MG63 (cell line): Measurements from ENCODE around the gene PNP. TPM values are rescaled to one million over a fixed set of nuclear protein-coding genes. Genes with fewer than 3 reads are reported as not detected.

Source experiments
- DNase-seq: peaks from one replicate; pipeline ENCODE4 v3.0.0-alpha.2; 2020
- H3K27me3 ChIP-seq: fragments of 250-450 bp; sonication (Bioruptor Pico); 2 replicates; pipeline ENCODE4 v1.5.1; 2020; ENCODE audit warnings: mild to moderate bottlenecking, moderate library complexity
- H3K36me3 ChIP-seq: fragments of 250-450 bp; sonication (Bioruptor Pico); 2 replicates; pipeline ENCODE4 v1.5.1; 2020; ENCODE audit warnings: mild to moderate bottlenecking, moderate library complexity
- H3K4me3 ChIP-seq: fragments of 250-450 bp; sonication (Bioruptor Pico); 2 replicates; pipeline ENCODE4 v1.5.1; 2020; ENCODE audit warnings: mild to moderate bottlenecking, moderate library complexity
- H3K9me3 ChIP-seq: fragments of 250-450 bp; sonication (Bioruptor Pico); 2 replicates; pipeline ENCODE4 v1.5.1; 2020; ENCODE audit warnings: mild to moderate bottlenecking, moderate library complexity
- total RNA-seq: library from RNA; depleted of rRNA; stranded (reverse); fragments of >200 nt; shearing (Covaris generic); gene quantifications from 2 replicates; pipeline ENCODE4 v1.2.3, GENCODE V29; 2014; ENCODE audit warnings: low replicate concordance; rRNA removed

The PNP gene
- 21.3 and 26.7 TPM in 2 replicates for total RNA-seq

- H3K36me3 ChIP-seq: peaks cover 4% of the 10 kb centered on the region; the same call in 1 of the 2 replicates
- H3K27me3 ChIP-seq: no peaks in the 10 kb centered on the region
- H3K4me3 ChIP-seq: peak within 1 kb of the TSS; percentile 59
- H3K9me3 ChIP-seq: no peaks in the 10 kb centered on the region
- DNase-seq: peak; percentile 78
Observed at GRCh38 chr14:20469242-20469889, at the start of gene PNP. Gene PNP, plus strand, starts transcription at chr14:20469406. Its CDS starts 119 bp downstream, at chr14:20469525.

GRCh38 chr14:20419419-20419818 is 49.8 kb upstream of the PNP start:
- H3K27me3 ChIP-seq: no peaks in the 10 kb centered on the region
- no peak overlapping the region for H3K4me3 ChIP-seq
- H3K9me3 ChIP-seq: no peaks in the 10 kb centered on the region
- DNase-seq: no peak
- H3K36me3 ChIP-seq: no peaks in the 10 kb centered on the region

DNA sequence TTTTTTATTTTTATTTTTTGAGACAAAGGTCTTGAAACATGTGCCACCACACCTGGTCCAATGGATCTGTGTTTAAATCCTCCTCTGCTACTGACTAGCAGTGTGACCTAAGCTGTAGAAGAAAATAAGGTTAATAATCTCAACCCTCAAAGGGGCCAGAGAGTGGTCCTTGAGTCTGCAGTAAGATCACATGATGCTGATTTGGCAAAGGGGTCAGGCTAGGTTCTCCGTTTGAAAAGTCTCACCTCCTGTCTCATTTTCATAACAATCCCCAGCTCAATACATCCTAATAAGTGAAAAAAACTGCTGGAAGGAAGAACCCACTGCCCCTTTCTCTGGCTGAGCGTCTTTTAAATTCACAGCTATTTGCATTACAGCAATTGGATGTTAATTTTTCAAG is 47.9 kb upstream of the PNP start:
- H3K36me3 ChIP-seq: no peaks in the 10 kb centered on the region
- DNase-seq: no peak
- no peaks in the 10 kb centered on the region for H3K9me3 ChIP-seq
- H3K4me3 ChIP-seq: no peak overlapping the region
- H3K27me3 ChIP-seq: no peaks in the 10 kb centered on the region

- no peak overlapping the region for H3K4me3 ChIP-seq
- no peaks in the 10 kb centered on the region for H3K9me3 ChIP-seq
- H3K36me3 ChIP-seq: no peaks in the 10 kb centered on the region
- no peaks in the 10 kb centered on the region for H3K27me3 ChIP-seq
- DNase-seq: no peak
Observed at GRCh38 chr14:20422886-20423285, 46.3 kb upstream of the PNP start.

GRCh38 chr14:20424851-20425250 is 44.4 kb upstream of the PNP start:
- DNase-seq: no peak
- Histone ChIP-seq H3K27me3 (no peaks in the 10 kb centered on the region), H3K9me3 (no peaks in the 10 kb centered on the region), H3K4me3 (no peak overlapping the region), H3K36me3 (no peaks in the 10 kb centered on the region)

DNA sequence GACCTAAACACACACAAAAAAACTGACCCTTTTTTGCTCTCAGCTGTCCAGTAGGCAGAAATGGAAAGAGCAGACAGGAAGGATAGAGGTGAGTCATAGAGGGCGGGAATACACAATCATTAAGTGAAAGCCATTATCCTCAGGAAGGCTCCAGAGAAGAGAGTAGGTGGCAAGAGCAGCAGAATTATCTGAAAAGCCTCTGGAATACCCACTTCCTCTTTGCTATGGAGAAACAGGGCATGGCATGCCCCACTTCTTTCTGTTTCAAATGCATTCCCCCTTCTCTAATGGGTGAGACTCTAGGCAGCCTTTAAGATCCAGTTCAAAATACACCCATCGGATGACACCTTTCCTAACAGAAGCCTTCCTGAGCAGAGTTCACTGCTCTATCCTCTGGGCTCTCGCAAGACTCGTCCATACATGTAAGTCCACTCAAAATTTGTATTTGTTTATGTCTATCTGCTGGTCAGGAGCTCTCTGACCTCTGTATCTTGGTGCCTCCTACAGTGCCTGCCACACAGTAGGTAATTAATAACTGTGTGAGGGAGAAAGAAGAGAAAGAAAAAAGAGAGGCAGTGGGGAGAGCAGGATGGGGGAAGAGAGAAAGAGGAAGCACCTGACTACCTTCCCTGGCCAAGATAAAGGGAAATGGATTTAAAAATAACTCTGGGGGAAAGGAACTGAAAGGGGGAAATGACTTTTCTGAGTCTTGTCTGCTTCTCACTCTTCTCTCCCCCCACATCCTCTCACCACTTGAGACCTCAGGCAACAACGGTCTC is 41.8 kb upstream of the PNP start:
- Histone ChIP-seq H3K36me3 (no peaks in the 10 kb centered on the region), H3K4me3 (no peak overlapping the region), H3K9me3 (no peaks in the 10 kb centered on the region), H3K27me3 (no peaks in the 10 kb centered on the region)
- DNase-seq: no peak

DNA sequence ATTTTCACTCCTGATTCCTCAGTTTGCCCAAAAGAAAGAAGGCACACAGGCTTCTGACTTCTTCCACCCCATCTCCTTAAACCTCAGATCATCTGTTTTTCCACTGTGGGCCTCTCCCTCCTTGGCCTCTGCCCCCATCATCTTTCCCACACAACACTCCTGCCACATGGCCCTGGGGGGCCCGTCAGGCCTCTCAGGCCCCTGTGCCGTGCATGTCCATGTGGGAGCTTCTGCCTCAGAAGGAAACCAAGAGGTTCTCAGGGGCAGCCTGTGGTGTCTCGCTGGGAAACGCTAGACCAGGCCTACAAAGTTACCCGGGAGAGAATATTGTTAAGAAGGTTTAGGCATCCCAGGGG is 41.2 kb upstream of the PNP start:
- Histone ChIP-seq H3K27me3 (no peaks in the 10 kb centered on the region), H3K4me3 (no peak overlapping the region), H3K9me3 (no peaks in the 10 kb centered on the region), H3K36me3 (no peaks in the 10 kb centered on the region)
- no peak for DNase-seq

DNA sequence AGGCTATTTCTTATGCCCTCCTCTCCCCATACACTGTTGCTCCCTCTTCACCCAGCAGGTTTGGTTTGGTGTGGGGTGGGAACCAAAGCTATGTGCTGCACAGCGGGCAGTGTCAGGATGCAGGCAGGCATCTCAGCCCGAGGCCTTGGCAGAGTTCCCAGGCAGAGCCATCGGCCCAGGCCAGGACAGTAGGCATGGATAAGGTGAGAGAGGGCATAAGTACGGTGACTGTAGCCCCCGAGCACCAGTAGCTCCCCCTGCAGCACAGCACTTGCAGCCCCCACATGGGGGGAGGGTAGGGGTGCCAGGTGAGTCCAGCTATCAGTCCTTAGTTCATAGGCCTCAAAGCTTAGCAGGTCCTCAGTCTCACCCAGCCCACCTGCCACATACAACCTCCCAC is 40.4 kb upstream of the PNP start:
- H3K27me3 ChIP-seq: no peaks in the 10 kb centered on the region
- no peaks in the 10 kb centered on the region for H3K36me3 ChIP-seq
- H3K9me3 ChIP-seq: no peaks in the 10 kb centered on the region
- no peak overlapping the region for H3K4me3 ChIP-seq
- no peak for DNase-seq

GRCh38 chr14:20429801-20430669 is 39.2 kb upstream of the PNP start:
- no peaks in the 10 kb centered on the region for H3K9me3 ChIP-seq
- H3K27me3 ChIP-seq: no peaks in the 10 kb centered on the region
- H3K4me3 ChIP-seq: no peak overlapping the region
- DNase-seq: no peak
- H3K36me3 ChIP-seq: no peaks in the 10 kb centered on the region

- H3K36me3 ChIP-seq: no peaks in the 10 kb centered on the region
- no peaks in the 10 kb centered on the region for H3K9me3 ChIP-seq
- no peaks in the 10 kb centered on the region for H3K27me3 ChIP-seq
- no peak overlapping the region for H3K4me3 ChIP-seq
- no peak for DNase-seq
Observed at GRCh38 chr14:20434701-20435581, 34.3 kb upstream of the PNP start.

DNA sequence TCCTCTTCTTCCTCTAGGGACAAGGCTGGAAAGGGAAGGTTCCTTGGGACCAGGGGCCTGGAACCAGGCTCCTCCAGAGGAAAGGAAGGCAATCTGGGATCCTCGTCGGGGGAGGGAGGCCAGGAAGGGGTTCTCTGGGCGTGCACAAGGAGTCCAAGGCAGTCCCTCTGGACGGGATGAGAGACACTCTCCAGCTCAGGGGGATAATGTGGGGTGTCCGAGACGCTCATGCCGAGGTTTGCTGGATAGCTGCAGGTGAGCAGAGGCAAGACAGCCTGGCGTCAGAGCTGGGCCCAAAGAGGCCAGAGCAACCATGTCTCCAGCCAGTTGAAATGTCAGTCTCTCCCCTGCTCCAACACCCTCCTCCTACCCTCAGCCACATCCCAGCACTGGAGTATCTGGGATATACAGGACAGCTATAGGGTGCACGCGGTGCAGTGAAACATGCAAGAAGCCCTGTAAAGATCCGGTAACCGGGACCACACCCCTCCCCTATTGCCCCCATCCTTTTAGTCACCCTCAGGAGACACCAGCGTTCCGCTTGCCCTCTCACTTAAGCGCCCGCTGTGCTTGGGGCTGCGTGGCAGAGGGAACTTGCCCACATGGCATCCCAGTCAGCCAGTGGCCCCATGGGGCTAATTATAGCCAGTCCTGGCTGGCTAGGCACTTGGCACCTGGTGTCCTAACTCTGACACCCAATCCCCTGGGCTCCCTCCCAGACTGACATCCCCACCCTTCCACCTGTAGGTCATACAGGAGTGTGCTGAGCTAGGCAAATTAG is 33.4 kb upstream of the PNP start, which contains the start of gene KLHL33:
TSS of gene KLHL33 (minus strand) at position 585 of the 781 bp plus-strand sequence. CDS start at position 230, 355 bp downstream.
- Histone ChIP-seq H3K9me3 (no peaks in the 10 kb centered on the region), H3K4me3 (no peak within 1 kb of the TSS), H3K27me3 (no peaks in the 10 kb centered on the region), H3K36me3 (no peaks in the 10 kb centered on the region)
- DNase-seq: no peak

DNA sequence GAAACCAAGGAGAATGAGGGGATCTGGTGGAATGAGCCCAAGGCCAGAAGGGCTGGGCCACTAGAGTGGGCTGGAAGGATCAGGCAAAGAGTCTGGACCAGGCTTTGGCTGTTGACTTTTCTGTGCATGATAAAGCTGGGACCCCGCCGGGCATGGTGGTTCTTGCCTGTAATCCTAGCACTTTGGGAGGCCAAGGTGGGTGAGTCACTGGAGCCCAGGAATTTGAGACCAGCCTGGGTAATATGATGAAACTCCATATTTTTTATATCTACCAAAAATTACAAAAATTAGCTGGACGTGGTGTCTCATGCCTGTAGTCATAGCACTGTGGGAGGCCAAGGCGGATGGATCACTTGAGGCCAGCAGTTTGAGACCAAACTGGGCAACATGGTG is 32.8 kb upstream of the PNP start:
- H3K27me3 ChIP-seq: no peaks in the 10 kb centered on the region
- H3K4me3 ChIP-seq: no peak overlapping the region
- no peaks in the 10 kb centered on the region for H3K9me3 ChIP-seq
- DNase-seq: peak; percentile 54
- H3K36me3 ChIP-seq: no peaks in the 10 kb centered on the region

GRCh38 chr14:20438664-20439063 is 30.5 kb upstream of the PNP start:
- Histone ChIP-seq H3K9me3 (no peaks in the 10 kb centered on the region), H3K36me3 (no peaks in the 10 kb centered on the region), H3K4me3 (no peak overlapping the region), H3K27me3 (no peaks in the 10 kb centered on the region)
- no peak for DNase-seq

DNA sequence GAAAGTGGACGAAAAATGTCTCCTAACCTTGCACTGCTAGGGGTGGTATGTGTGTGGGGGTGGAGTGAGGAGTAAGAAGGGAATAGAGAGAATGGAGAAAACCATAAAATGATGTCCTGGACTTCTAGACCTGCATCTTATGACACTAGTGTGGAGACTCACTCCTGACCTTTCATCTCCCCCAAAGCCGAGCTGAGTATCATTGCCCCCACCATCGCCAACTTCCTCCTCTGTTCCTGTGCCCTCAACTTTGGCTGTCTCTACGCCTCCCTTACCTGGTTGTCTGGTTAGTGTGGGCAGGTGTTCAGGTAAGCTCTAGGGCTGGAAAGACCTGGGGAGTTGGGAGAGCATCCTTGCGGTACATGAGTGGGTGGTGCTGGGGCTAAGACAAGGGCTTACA is 28.7 kb upstream of the PNP start:
- no peaks in the 10 kb centered on the region for H3K27me3 ChIP-seq
- no peaks in the 10 kb centered on the region for H3K36me3 ChIP-seq
- H3K4me3 ChIP-seq: no peak overlapping the region
- no peak for DNase-seq
- H3K9me3 ChIP-seq: no peaks in the 10 kb centered on the region

- DNase-seq: no peak
- no peaks in the 10 kb centered on the region for H3K27me3 ChIP-seq
- H3K9me3 ChIP-seq: no peaks in the 10 kb centered on the region
- H3K4me3 ChIP-seq: no peak overlapping the region
- no peaks in the 10 kb centered on the region; the same call in 1 of the 2 replicates for H3K36me3 ChIP-seq
Observed at GRCh38 chr14:20440882-20441281, 28.3 kb upstream of the PNP start.

DNA sequence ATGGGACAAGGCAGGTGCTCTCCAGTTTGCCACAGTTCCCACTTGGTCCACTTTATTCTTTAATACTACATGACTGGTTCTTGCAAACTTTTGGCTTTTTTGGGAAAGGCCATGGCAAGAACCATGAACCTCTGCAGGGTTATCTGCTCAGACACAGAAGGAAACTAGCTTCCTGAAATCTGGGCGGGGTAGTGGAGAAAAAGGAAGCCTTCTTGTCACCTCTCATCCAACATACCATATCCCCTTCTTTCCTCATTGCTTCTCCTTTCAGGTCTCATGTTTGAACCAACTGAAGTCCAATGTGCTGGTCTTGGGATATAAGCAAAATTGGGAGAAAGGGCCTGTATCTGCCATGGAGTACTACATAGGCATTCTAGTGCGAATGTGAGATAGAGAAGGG is 27.7 kb upstream of the PNP start:
- no peak overlapping the region for H3K4me3 ChIP-seq
- no peaks in the 10 kb centered on the region for H3K9me3 ChIP-seq
- no peaks in the 10 kb centered on the region for H3K27me3 ChIP-seq
- no peaks in the 10 kb centered on the region; the same call in 1 of the 2 replicates for H3K36me3 ChIP-seq
- DNase-seq: no peak
